Testis (tissue), 3 donors: ENCODE results near the gene EVC. TPM values are rescaled to one million over a fixed set of nuclear protein-coding genes. Genes with fewer than 3 reads are reported as not detected.

Experiments
- DNase-seq: peaks from one replicate; pipeline ENCODE4 v3.0.0-alpha.2; 2019
- H3K27ac ChIP-seq, 2 donors: fragments of 200-600 bp; sonication (generic); one replicate each; pipeline ENCODE4 v1.5.1; 2019
- H3K27me3 ChIP-seq: fragments of 200-600 bp; sonication (generic); one replicate; pipeline ENCODE4 v1.5.1; 2019
- H3K36me3 ChIP-seq: fragments of 200-600 bp; sonication (generic); one replicate; pipeline ENCODE4 v1.5.1; 2017; ENCODE audit warnings: low read depth; ENCODE audit errors: missing control alignments
- H3K4me1 ChIP-seq: fragments of 200-600 bp; sonication (generic); one replicate; pipeline ENCODE4 v1.5.1; 2019
- H3K4me3 ChIP-seq, 2 donors: fragments of 200-600 bp; sonication (generic); one replicate each; pipeline ENCODE4 v1.5.1; 2017 to 2019
- H3K9me3 ChIP-seq: fragments of 200-600 bp; sonication (generic); one replicate; pipeline ENCODE4 v1.5.1; 2017
- POLR2A ChIP-seq: fragments of 450-650 bp; IDR thresholded peaks from one replicate; pipeline ENCODE4 v1.6.1; 2017; ENCODE audit warnings: antibody characterized with exemption, mild to moderate bottlenecking, moderate library complexity
- WGBS, 2 donors: methylation state at CpG; one replicate each; pipeline ENCODE4 v1.1.5; 2018; 5-methylcytosine and 5-hydroxymethylcytosine counted together
- intact Hi-C: fragments of 100-400 bp; cut with DNase I; formaldehyde crosslinking; loops from one replicate; pipeline ENCODE4 v1.15.1; 2023; ENCODE audit warnings: low total_unique reads
- polyA plus RNA-seq: library from polyadenylated mRNA; stranded (reverse); fragments of 350-450 nt; fragmentation: Illumina TruSeq; extraction: RNeasy Lipid Tissue Mini Kit (QIAGEN cat#74804); gene quantifications from one replicate; pipeline ENCODE4 v1.2.3, GENCODE V29; 2014; ENCODE audit warnings: low read depth, low replicate concordance; ENCODE audit not compliant: insufficient read depth
- total RNA-seq, 2 donors: library from RNA; depleted of rRNA; stranded (reverse); fragments of >200 nt; gene quantifications; one replicate each; pipeline ENCODE4 v1.2.3, GENCODE V29; 2016
- TF ChIP-seq, protein P1 (sequence below), 3 experiments: fragments of 450-650 bp in 2 of 3; fragments of 200-600 bp in 1 of 3; sonication (generic) in 1 of 3; IDR thresholded peaks; one replicate each; pipeline ENCODE4 v1.5.1; 2016 to 2019; ENCODE audit warnings: antibody characterized with exemption in 3 of 3, mild to moderate bottlenecking in 2 of 3, moderate library complexity in 1 of 3

The EVC gene
- total and polyA plus RNA-seq, 3 donors from 2014 or later = 9.0 to 39.6 (median 33.4) TPM

DNA sequence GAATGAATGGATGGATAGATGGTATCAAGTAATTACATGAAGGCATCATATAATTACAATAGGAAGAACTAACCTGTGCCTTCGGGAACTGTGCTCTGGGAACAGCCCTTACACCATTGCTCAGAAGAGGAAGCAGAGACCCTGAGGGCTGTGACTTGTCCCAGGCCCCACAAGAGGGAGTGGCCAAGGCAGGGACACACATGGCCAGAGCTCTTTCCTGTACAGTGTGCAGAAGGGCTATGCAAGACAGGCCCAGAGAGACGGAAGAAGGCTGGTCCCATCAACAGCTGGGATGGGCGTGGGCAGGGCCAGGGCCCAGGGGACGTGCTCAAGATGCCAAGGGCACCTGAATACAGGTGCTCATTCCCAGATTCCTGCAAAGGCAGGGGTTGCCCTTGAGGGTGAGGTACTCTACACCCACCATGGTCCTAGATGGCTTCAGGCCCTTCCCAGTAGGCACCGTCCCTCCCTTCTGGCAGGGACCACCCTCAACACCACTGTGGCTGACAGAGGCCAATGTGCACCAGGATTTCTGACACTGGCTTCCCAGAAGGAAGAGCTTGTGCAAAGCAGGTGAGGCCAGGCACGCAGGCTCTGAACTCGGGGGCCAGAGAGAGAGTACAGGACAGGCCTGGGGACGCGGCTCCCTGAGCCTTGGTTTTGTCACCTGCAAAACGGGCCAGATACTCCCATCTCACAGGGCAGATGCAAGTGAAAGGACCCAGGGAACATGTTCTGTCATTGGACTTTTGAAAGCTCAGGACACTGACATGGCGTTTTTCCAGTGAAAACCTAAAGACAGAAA lies 4.3 kb upstream of the EVC start:
- H3K4me3 ChIP-seq = no peak overlapping the region
- peaks cover 22% of the 10 kb centered on the region for H3K4me1 ChIP-seq
- H3K9me3 ChIP-seq = no peaks in the 10 kb centered on the region
- intact Hi-C loops = no loop called here
- no peak for TF ChIP-seq POLR2A
- TF ChIP-seq, protein P1, sequence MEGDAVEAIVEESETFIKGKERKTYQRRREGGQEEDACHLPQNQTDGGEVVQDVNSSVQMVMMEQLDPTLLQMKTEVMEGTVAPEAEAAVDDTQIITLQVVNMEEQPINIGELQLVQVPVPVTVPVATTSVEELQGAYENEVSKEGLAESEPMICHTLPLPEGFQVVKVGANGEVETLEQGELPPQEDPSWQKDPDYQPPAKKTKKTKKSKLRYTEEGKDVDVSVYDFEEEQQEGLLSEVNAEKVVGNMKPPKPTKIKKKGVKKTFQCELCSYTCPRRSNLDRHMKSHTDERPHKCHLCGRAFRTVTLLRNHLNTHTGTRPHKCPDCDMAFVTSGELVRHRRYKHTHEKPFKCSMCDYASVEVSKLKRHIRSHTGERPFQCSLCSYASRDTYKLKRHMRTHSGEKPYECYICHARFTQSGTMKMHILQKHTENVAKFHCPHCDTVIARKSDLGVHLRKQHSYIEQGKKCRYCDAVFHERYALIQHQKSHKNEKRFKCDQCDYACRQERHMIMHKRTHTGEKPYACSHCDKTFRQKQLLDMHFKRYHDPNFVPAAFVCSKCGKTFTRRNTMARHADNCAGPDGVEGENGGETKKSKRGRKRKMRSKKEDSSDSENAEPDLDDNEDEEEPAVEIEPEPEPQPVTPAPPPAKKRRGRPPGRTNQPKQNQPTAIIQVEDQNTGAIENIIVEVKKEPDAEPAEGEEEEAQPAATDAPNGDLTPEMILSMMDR (IDR thresholded peaks at IDR 0.05) = no peak
- H3K27ac ChIP-seq = no peak overlapping the region
- DNase-seq = no peak
- WGBS, 2 donors = 73 to 84% methylated on average over 10 to 11 of the region's 11 CpGs
- no peaks in the 10 kb centered on the region for H3K27me3 ChIP-seq
- no peaks in the 10 kb centered on the region for H3K36me3 ChIP-seq

- TF ChIP-seq POLR2A = no peak
- TF ChIP-seq, protein P1 (IDR thresholded peaks at IDR 0.05) = no peak
- intact Hi-C loops = no loop called here
- Histone ChIP-seq H3K27ac (no peak overlapping the region), H3K4me1 (peaks cover 28% of the 10 kb centered on the region), H3K27me3 (no peaks in the 10 kb centered on the region), H3K36me3 (no peaks in the 10 kb centered on the region), H3K9me3 (no peaks in the 10 kb centered on the region), H3K4me3 (peak overlapping the region; percentile 73 to 79)
- WGBS, 2 donors = 33 to 42% methylated on average over 5 of the region's 5 CpGs
- no peak for DNase-seq
Measured at GRCh38 chr4:5707366-5707765, 3.6 kb upstream of the EVC start.

DNA sequence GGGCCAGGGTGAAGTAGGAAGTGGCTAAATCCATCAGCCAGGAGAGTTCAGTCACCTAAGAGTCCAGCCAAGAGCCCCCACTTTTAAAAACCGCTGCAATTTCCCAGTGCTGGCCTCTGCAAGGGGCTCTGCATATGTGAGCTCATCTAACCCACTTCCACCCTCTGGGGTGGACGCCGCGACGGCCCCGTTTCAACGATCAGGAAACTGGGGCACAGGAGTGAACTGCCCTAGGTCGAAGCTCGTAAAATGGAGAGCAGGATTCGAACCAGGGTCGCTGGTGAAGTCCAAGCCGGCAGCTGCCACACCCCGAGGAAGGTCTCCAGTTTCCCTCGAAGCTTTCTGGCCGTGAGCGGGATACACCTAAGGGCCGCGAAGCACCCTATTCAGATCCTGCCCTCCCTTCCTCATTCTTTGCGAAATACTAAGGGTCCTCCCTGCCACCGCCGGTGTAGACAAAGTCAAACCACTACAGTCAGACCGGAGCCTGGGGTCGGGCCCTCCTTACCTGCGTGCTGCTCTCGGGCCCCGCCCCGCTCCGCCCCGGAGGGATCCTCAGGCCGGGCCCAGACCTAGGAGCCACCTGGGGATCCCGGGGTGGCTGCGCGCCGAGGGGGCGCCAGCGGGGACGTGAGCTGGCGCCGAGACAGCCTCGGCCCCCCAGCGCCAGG lies 3.1 kb upstream of the EVC start:
- no peaks in the 10 kb centered on the region for H3K9me3 ChIP-seq
- intact Hi-C loops = no loop called here
- peak overlapping the region; percentile 79 to 87 for H3K27ac ChIP-seq
- no peak for DNase-seq
- H3K36me3 ChIP-seq = no peaks in the 10 kb centered on the region
- 0 to 6% methylated on average over 2 to 39 of the region's 41 CpGs for WGBS, 2 donors
- no peaks in the 10 kb centered on the region for H3K27me3 ChIP-seq
- peak overlapping the region; percentile 73 to 79 for H3K4me3 ChIP-seq
- TF ChIP-seq, protein P1 (IDR thresholded peaks at IDR 0.05) = no peak
- no peak for TF ChIP-seq POLR2A
- H3K4me1 ChIP-seq = peaks cover 28% of the 10 kb centered on the region

DNA sequence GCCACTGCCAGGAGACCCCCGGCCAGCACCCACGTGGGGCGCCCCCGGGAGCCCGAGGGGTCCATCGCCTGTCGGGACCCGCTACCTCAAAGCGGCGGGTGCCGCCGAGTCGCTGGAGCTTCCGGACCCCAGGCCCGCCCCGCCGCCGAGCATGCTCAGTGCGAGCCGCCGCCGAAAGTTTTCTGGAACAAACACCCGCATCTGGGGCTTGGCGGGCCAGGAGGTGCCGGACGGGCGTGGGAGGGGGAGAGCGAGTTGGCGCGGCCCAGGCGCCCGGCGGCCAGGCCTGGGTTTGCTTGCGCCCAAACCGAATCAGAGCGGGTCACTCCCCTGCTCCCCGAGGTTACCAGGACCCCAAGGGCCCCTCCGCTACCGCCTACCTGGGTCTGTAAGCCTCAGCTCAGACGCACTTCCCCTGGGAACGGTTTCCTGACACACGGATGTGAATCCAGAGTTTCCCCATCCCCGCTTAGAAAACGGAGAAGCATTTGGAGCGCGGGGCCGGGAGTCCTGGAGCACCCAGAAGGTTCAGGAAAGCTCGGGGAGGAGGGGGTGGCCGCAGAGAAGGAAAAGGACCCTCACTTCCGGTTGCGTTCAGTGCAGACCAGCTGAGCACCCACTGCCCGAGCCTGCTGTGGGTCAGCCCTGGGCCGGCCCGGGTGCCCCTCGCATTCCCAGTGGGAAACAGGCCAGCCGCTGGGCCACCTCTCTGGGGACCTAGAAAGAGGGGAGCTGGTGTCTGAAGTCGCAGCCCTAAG lies 2.4 kb upstream of the EVC start, which contains the start of gene EVC2:
EVC2 (minus strand) TSS at position 111 of the 758 bp plus-strand sequence; CDS start at position 65, 46 bp downstream.
- Histone ChIP-seq H3K4me3 (peak within 1 kb of the TSS; percentile 73 to 79), H3K4me1 (peaks cover 28% of the 10 kb centered on the region), H3K27me3 (no peaks in the 10 kb centered on the region), H3K27ac (peak within 1 kb of the TSS; percentile 79 to 87), H3K9me3 (no peaks in the 10 kb centered on the region), H3K36me3 (no peaks in the 10 kb centered on the region)
- intact Hi-C loops = no loop called here
- peak; percentile 74 for DNase-seq
- TF ChIP-seq, protein P1 (IDR thresholded peaks at IDR 0.05) = no peak
- no peak for TF ChIP-seq POLR2A
- 5 to 8% methylated on average over 14 to 57 of the region's 57 CpGs for WGBS, 2 donors
